ENCODE results near the gene ZNF483.
A peak's percentile ranks its signal among the peaks of the same experiment; 100 is the strongest.

Gene ZNF483

DNA sequence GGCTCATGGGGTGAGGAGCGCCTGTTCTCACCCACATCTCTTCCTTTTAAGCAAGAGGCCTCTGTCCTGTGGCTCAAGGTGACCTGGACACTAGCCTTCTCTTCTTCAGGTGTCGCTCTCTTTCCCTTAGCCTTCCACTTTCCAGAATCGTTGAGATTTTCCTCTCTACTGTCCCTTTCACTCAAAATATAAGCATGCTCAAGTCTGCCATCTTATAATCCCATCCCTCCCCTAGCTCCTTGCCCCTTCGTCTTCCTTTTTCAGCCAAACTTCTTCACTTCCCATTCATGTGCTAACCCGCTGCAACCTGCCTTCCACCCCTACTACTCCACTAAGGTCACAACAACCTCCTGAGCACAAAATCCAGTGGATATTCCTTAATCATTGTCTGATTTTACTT lies 61.4 kb downstream of the ZNF483 start:
- TF ChIP-seq, protein P1, sequence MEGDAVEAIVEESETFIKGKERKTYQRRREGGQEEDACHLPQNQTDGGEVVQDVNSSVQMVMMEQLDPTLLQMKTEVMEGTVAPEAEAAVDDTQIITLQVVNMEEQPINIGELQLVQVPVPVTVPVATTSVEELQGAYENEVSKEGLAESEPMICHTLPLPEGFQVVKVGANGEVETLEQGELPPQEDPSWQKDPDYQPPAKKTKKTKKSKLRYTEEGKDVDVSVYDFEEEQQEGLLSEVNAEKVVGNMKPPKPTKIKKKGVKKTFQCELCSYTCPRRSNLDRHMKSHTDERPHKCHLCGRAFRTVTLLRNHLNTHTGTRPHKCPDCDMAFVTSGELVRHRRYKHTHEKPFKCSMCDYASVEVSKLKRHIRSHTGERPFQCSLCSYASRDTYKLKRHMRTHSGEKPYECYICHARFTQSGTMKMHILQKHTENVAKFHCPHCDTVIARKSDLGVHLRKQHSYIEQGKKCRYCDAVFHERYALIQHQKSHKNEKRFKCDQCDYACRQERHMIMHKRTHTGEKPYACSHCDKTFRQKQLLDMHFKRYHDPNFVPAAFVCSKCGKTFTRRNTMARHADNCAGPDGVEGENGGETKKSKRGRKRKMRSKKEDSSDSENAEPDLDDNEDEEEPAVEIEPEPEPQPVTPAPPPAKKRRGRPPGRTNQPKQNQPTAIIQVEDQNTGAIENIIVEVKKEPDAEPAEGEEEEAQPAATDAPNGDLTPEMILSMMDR (IDR thresholded peaks at IDR 0.05): no peak
- no peak overlapping the region for H3K4me3 ChIP-seq (ENCODE audit: low read depth, low read length)
- no peaks in the 10 kb centered on the region for H3K9me3 ChIP-seq (ENCODE audit: control insufficient read depth, low read length)
- H3K27ac ChIP-seq: no peak overlapping the region
- H3K4me2 ChIP-seq (ENCODE audit: low read length): no peak overlapping the region
- H3K79me2 ChIP-seq: no peaks in the 10 kb centered on the region
- H3K36me3 ChIP-seq (ENCODE audit: control insufficient read depth, insufficient read depth, low read length): no peaks in the 10 kb centered on the region
- no peaks in the 10 kb centered on the region for H3K27me3 ChIP-seq (ENCODE audit: control insufficient read depth, insufficient read depth, low read length)
- no peak overlapping the region for H2AFZ ChIP-seq
- H3K9ac ChIP-seq: no peak overlapping the region
- no peaks in the 10 kb centered on the region for H3K4me1 ChIP-seq

GRCh38 chr9:111588846-111589245 lies 63.9 kb downstream of the ZNF483 start:
- no peaks in the 10 kb centered on the region for H3K36me3 ChIP-seq (ENCODE audit: control insufficient read depth, insufficient read depth, low read length)
- no peak overlapping the region for H3K27ac ChIP-seq
- TF ChIP-seq, protein P1 (IDR thresholded peaks at IDR 0.05): no peak
- no peaks in the 10 kb centered on the region for H3K27me3 ChIP-seq (ENCODE audit: control insufficient read depth, insufficient read depth, low read length)
- H2AFZ ChIP-seq: no peak overlapping the region
- no peak overlapping the region for H3K4me3 ChIP-seq (ENCODE audit: low read depth, low read length)
- H3K9me3 ChIP-seq (ENCODE audit: control insufficient read depth, low read length): no peaks in the 10 kb centered on the region
- no peak overlapping the region for H3K4me2 ChIP-seq (ENCODE audit: low read length)
- no peak overlapping the region for H3K9ac ChIP-seq
- no peaks in the 10 kb centered on the region for H3K79me2 ChIP-seq
- no peaks in the 10 kb centered on the region for H3K4me1 ChIP-seq

DNA sequence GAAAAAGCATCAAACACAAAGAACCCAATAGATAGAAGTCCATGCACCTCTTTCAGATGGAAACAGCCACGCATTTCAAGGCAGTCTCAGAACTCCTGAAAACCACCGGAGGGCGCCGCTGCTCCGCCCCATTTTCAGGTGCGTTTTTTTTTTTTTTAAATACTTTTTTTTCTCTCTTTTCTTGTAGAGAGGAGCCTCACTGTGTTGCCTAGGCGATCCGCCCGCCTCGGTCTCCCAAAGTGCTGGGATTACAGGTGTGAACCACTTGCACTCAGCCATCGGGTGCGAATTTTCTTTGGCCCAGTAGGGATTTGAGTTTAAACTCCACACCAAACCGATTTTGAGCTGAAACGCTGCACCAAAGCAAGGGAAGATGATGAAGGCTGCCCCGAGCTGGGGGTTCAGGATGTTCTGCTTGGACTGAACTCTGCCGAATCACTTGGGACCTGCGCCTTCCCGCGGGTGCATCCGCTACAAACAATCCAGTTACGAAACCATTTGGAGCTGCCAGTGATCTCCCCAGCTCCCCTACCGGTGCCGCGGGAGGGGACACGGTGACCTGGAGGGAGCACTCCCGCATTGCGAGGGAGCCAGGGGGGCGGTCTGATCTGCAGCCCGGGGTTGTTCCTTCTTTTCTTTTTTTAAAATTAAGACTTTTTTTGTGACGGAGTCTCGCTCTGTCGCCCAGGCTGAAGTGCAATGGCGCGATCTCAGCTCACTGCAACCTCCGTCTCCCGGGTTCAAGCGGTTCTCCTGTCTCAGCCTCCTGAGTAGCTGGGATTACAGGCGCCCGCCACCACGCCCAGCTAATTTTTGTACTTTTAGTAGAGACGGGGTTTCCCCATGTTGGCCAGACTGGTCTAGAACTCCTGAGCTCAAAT lies 73.1 kb downstream of the ZNF483 start:
- no peaks in the 10 kb centered on the region for H3K36me3 ChIP-seq (ENCODE audit: control insufficient read depth, insufficient read depth, low read length)
- peak overlapping the region; percentile 96 for H2AFZ ChIP-seq
- H3K4me3 ChIP-seq (ENCODE audit: low read depth, low read length): peak overlapping the region; percentile 57
- H3K4me2 ChIP-seq (ENCODE audit: low read length): peak overlapping the region; percentile 86
- H3K9ac ChIP-seq: no peak overlapping the region
- no peaks in the 10 kb centered on the region for H3K27me3 ChIP-seq (ENCODE audit: control insufficient read depth, insufficient read depth, low read length)
- TF ChIP-seq, protein P1 (IDR thresholded peaks at IDR 0.05): peak; percentile 74
- H3K9me3 ChIP-seq (ENCODE audit: control insufficient read depth, low read length): no peaks in the 10 kb centered on the region
- no peaks in the 10 kb centered on the region for H3K79me2 ChIP-seq
- H3K27ac ChIP-seq: peak overlapping the region; percentile 78
- no peaks in the 10 kb centered on the region for H3K4me1 ChIP-seq

DNA sequence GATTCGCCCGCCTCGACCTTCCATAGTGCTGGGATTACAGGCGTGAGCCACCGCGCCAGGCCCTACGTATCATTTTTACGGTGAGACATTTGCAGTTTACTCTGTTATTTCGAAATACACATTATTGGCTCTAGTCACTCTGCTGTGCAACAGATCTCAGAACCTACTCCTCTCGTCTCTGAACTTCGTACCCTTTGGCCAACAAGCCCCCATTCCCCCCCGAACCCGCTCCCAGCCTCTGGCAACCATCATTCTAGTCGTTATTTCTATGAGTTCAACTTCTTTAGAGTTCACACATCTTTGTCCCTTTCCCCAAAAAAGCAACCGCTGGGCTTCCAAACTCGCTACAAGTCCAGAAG lies 73.7 kb downstream of the ZNF483 start:
- Histone ChIP-seq H3K9ac (no peak overlapping the region), H3K4me3 (ENCODE audit: low read depth, low read length) (peak overlapping the region; percentile 57), H3K27ac (peak overlapping the region; percentile 78), H3K9me3 (ENCODE audit: control insufficient read depth, low read length) (no peaks in the 10 kb centered on the region), H3K27me3 (ENCODE audit: control insufficient read depth, insufficient read depth, low read length) (no peaks in the 10 kb centered on the region), H3K4me1 (no peaks in the 10 kb centered on the region), H2AFZ (peak overlapping the region; percentile 96), H3K4me2 (ENCODE audit: low read length) (peak overlapping the region; percentile 86), H3K79me2 (no peaks in the 10 kb centered on the region), H3K36me3 (ENCODE audit: control insufficient read depth, insufficient read depth, low read length) (no peaks in the 10 kb centered on the region)
- TF ChIP-seq, protein P1 (IDR thresholded peaks at IDR 0.05): no peak
